Measurements from ENCODE around the gene NPC2.

NPC2 gene

DNA sequence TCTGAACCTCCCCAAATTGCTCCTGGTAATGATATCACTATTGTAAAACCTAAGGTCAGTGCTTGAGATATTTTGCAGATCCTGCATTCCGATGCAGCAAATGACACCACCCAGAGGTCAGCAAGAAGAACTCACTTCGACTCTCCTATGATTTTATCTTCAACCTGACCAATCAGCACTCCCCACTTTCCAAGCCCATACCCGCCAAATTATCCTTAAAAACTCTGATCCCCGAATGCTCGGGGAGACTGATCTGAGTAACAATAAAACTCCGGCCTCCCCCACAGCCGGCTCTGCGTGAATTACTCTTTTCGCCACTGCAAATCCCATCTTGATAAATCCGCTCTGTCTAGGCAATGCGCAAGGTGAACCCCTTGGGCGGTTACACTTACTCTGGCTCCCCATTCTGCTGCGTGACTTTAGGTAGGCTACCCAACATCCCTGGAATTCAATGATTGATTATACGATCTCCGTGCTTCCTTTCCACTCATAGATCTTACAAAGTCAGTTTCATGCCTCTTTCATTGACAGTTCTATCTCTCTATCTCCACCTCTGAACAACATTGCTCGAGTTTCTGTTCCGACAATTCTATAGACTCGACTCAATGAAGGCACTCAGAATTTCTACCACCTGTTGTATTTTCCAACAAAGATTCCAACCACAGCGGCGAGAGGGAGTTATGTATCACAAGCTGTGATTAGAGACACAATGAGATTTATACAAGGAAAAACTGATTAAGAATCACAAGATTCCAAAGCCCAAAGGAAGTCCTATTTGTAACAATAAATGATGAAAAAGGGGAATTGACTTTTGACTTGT is 939 bp downstream of the NPC2 start:
- CTCF ChIA-PET: interaction anchor here (0.6 to 1.8 kb wide), 3 partner anchors 10 to 17 kb away, joined by 3 to 11 read pairs (median 3); no protein-coding TSS in a partner anchor
- TF ChIP-seq ARNT (IDR thresholded peaks at IDR 0.05): no peak
- no peak for TF ChIP-seq CTBP1 (IDR thresholded peaks at IDR 0.05; ENCODE audit: borderline replicate concordance)
- TF ChIP-seq HDGF (IDR thresholded peaks at IDR 0.05; ENCODE audit: borderline replicate concordance): no peak
- TF ChIP-seq FOXK2 (IDR thresholded peaks at IDR 0.05): no peak
- POLR2A ChIA-PET: interaction anchor here (1.2 kb wide), 1 partner anchor 12 kb away, joined by 7 read pairs; no protein-coding TSS in a partner anchor
- no peak for DNase-seq (ENCODE audit: extremely low spot score)

DNA sequence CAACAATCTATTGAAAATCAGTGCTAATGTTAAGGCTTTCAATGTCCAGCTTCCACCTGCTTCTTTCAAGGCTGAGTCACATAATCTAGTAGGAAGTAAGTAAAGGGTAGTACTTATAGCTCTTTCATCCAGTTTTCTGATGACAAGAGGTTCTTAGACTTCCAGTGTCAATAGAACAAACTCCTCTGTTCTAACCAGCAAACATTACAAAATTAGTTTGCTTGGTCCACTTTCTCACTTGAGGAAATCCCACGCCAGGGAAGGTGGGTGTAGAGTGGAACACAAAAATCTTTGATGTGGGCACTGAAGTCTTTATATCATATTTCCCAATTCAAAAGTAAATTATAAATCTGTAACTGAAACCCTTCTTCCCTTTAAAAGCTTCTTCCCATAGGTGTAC is 2.6 kb downstream of the NPC2 start:
- ChIA-PET POLR2A (no interaction called here), CTCF (interaction anchor here (0.7 to 2.2 kb wide), 2 partner anchors 12 to 196 kb away, joined by 3 to 7 read pairs; no protein-coding TSS in a partner anchor)
- DNase-seq (ENCODE audit: extremely low spot score): no peak
- no peak for TF ChIP-seq TARDBP (IDR thresholded peaks at IDR 0.05)
- no peak for TF ChIP-seq ELF4 (IDR thresholded peaks at IDR 0.05)
- TF ChIP-seq HDGF (IDR thresholded peaks at IDR 0.05; ENCODE audit: borderline replicate concordance): no peak
- TF ChIP-seq FOXA1 (IDR thresholded peaks at IDR 0.05): no peak
- no peak for TF ChIP-seq BHLHE40 (IDR thresholded peaks at IDR 0.05; ENCODE audit: borderline replicate concordance)
- TF ChIP-seq CTBP1 (IDR thresholded peaks at IDR 0.05; ENCODE audit: borderline replicate concordance): no peak
- no peak for TF ChIP-seq NFRKB (IDR thresholded peaks at IDR 0.05)
- no peak for TF ChIP-seq SP1 (IDR thresholded peaks at IDR 0.05)
- TF ChIP-seq ARNT (IDR thresholded peaks at IDR 0.05): no peak
- TF ChIP-seq L3MBTL2 (conservative IDR thresholded peaks at IDR 0.05): no peak
- TF ChIP-seq SUZ12 (IDR thresholded peaks at IDR 0.05): no peak
- no peak for TF ChIP-seq ZNF384 (IDR thresholded peaks at IDR 0.05)
- no peak for TF ChIP-seq FOXK2 (IDR thresholded peaks at IDR 0.05)
- no peak for TF ChIP-seq LEF1 (IDR thresholded peaks at IDR 0.05; ENCODE audit: borderline replicate concordance)
- TF ChIP-seq FOXM1 (IDR thresholded peaks at IDR 0.05; ENCODE audit: borderline replicate concordance): no peak
- TF ChIP-seq, protein P1, sequence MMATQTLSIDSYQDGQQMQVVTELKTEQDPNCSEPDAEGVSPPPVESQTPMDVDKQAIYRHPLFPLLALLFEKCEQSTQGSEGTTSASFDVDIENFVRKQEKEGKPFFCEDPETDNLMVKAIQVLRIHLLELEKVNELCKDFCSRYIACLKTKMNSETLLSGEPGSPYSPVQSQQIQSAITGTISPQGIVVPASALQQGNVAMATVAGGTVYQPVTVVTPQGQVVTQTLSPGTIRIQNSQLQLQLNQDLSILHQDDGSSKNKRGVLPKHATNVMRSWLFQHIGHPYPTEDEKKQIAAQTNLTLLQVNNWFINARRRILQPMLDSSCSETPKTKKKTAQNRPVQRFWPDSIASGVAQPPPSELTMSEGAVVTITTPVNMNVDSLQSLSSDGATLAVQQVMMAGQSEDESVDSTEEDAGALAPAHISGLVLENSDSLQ (IDR thresholded peaks at IDR 0.05): no peak

DNA sequence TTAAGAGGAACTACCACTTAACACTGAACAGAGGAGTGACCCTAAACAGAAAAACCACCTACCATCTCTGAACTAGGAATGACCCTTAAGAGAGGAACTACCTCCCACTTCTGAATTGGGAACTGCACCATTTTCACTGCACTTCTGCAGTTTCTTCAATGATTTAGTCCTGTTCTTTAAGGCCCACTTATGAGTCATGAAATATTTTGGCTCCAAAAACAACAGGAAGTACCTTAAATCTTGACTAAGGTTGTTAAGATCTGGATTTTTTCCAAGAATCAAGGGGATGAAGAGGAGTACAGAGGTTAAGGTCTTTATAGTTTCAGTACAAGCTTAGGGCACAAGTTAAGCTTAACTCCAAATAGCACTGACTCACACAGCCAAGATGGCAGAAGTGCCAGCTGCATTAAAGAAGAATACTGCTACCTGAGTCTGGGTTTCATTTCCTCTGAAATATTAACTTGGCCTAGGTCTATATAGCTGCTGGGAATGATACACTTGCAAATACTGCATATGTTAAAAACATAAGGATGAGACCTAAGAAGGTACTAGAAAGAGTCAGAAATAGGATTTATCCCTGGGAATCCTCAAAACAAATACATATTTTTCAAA is 4.2 kb downstream of the NPC2 start:
- TF ChIP-seq CTBP1 (IDR thresholded peaks at IDR 0.05; ENCODE audit: borderline replicate concordance) (no peak), TARDBP (IDR thresholded peaks at IDR 0.05) (no peak), FOXA1 (IDR thresholded peaks at IDR 0.05) (no peak), L3MBTL2 (conservative IDR thresholded peaks at IDR 0.05) (no peak), FOXK2 (IDR thresholded peaks at IDR 0.05) (no peak), ARNT (IDR thresholded peaks at IDR 0.05) (no peak), SUZ12 (IDR thresholded peaks at IDR 0.05) (no peak), SP1 (IDR thresholded peaks at IDR 0.05) (no peak), ELF4 (IDR thresholded peaks at IDR 0.05) (no peak), LEF1 (IDR thresholded peaks at IDR 0.05; ENCODE audit: borderline replicate concordance) (no peak), FOXM1 (IDR thresholded peaks at IDR 0.05; ENCODE audit: borderline replicate concordance) (no peak), ZNF384 (IDR thresholded peaks at IDR 0.05) (no peak), BHLHE40 (IDR thresholded peaks at IDR 0.05; ENCODE audit: borderline replicate concordance) (no peak), HDGF (IDR thresholded peaks at IDR 0.05; ENCODE audit: borderline replicate concordance) (no peak), NFRKB (IDR thresholded peaks at IDR 0.05) (no peak)
- TF ChIP-seq, protein P1 (IDR thresholded peaks at IDR 0.05): no peak
- no peak for DNase-seq (ENCODE audit: extremely low spot score)
- CTCF ChIA-PET: interaction anchor here (0.8 to 2.2 kb wide), 2 partner anchors 10 to 180 kb away, joined by 3 to 7 read pairs; no protein-coding TSS in a partner anchor
- POLR2A ChIA-PET: no interaction called here

DNA sequence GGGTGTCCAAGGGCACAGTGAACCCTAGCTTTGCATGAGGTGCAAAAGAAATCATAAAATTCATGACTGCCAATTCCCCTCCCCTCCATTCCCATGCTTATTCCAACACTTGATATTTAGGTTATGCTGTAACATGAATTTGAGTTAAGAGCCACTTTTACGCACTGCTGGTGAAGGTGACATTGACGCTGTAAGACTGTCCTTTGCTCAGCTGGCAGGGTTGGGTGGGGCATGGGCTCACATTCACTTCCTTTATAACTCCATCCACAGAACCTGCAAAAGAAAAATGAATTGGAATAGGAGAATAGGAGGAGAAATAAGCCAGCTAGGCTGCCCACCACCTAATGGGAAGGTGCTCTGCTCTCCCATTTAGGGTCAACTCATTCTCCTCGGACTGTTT is 6.9 kb downstream of the NPC2 start:
- CTCF ChIA-PET: interaction anchor here (0.8 to 1.5 kb wide), 3 partner anchors 28 to 162 kb away, joined by 3 to 6 read pairs (median 4); no protein-coding TSS in a partner anchor
- no peak for TF ChIP-seq LEF1 (IDR thresholded peaks at IDR 0.05; ENCODE audit: borderline replicate concordance)
- TF ChIP-seq ELF4 (IDR thresholded peaks at IDR 0.05): no peak
- no peak for TF ChIP-seq SUZ12 (IDR thresholded peaks at IDR 0.05)
- TF ChIP-seq TARDBP (IDR thresholded peaks at IDR 0.05): no peak
- no peak for TF ChIP-seq FOXK2 (IDR thresholded peaks at IDR 0.05)
- no peak for TF ChIP-seq FOXA1 (IDR thresholded peaks at IDR 0.05)
- no peak for TF ChIP-seq BHLHE40 (IDR thresholded peaks at IDR 0.05; ENCODE audit: borderline replicate concordance)
- TF ChIP-seq SP1 (IDR thresholded peaks at IDR 0.05): no peak
- TF ChIP-seq L3MBTL2 (conservative IDR thresholded peaks at IDR 0.05): no peak
- TF ChIP-seq NFRKB (IDR thresholded peaks at IDR 0.05): no peak
- TF ChIP-seq HDGF (IDR thresholded peaks at IDR 0.05; ENCODE audit: borderline replicate concordance): no peak
- TF ChIP-seq, protein P1 (IDR thresholded peaks at IDR 0.05): no peak
- no peak for TF ChIP-seq CTBP1 (IDR thresholded peaks at IDR 0.05; ENCODE audit: borderline replicate concordance)
- TF ChIP-seq ARNT (IDR thresholded peaks at IDR 0.05): no peak
- no peak for TF ChIP-seq FOXM1 (IDR thresholded peaks at IDR 0.05; ENCODE audit: borderline replicate concordance)
- no peak for TF ChIP-seq ZNF384 (IDR thresholded peaks at IDR 0.05)
- DNase-seq (ENCODE audit: extremely low spot score): no peak
- POLR2A ChIA-PET: no interaction called here

DNA sequence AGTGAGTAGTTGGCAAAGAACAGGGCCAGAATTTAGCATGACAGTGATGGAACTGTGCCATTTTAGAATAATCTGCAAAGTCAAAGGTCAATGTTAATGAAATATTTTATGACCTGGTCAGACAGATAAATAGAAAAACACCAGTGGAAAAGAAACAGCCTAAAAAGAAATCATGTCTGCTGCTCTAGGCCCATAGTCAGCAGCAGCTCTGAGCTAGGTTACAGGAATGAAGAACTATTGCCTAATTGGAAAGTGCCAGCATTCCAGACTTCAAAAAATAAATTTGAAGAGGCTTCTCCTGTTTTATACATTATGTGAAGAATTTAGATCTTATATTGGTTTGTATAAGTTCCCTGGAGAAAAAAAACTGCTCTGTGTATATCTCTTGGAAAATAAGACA is 9.8 kb downstream of the NPC2 start:
- POLR2A ChIA-PET: no interaction called here
- TF ChIP-seq SP1 (IDR thresholded peaks at IDR 0.05) (no peak), BHLHE40 (IDR thresholded peaks at IDR 0.05; ENCODE audit: borderline replicate concordance) (no peak), FOXA1 (IDR thresholded peaks at IDR 0.05) (no peak), ELF4 (IDR thresholded peaks at IDR 0.05) (no peak), NFRKB (IDR thresholded peaks at IDR 0.05) (no peak), ARNT (IDR thresholded peaks at IDR 0.05) (no peak), L3MBTL2 (conservative IDR thresholded peaks at IDR 0.05) (no peak), ZNF384 (IDR thresholded peaks at IDR 0.05) (no peak), CTBP1 (IDR thresholded peaks at IDR 0.05; ENCODE audit: borderline replicate concordance) (no peak), LEF1 (IDR thresholded peaks at IDR 0.05; ENCODE audit: borderline replicate concordance) (no peak), FOXM1 (IDR thresholded peaks at IDR 0.05; ENCODE audit: borderline replicate concordance) (no peak), FOXK2 (IDR thresholded peaks at IDR 0.05) (no peak), TARDBP (IDR thresholded peaks at IDR 0.05) (no peak), SUZ12 (IDR thresholded peaks at IDR 0.05) (no peak), HDGF (IDR thresholded peaks at IDR 0.05; ENCODE audit: borderline replicate concordance) (no peak)
- TF ChIP-seq, protein P1 (IDR thresholded peaks at IDR 0.05): no peak
- CTCF ChIA-PET: no interaction called here
- no peak for DNase-seq (ENCODE audit: extremely low spot score)

Data from HEK293T (cell line).